SH-SY5Y (cell line): ENCODE measurements around the gene LEKR1.

Experiments
- GATA2 ChIP-seq: IDR thresholded peaks from 2 replicates; pipeline ENCODE4 v1.6.1; 2011; ENCODE audit warnings: mild to moderate bottlenecking, low read depth, low read length
- GATA3 ChIP-seq: IDR thresholded peaks from 2 replicates; pipeline ENCODE4 v1.6.1; 2011; ENCODE audit warnings: low read depth, mild to moderate bottlenecking, low read length, moderate library complexity

GRCh38 chr3:157064402-157064801, 238.2 kb downstream of the LEKR1 start:
- TF ChIP-seq GATA2 (no peak), GATA3 (no peak)
